ENCODE data around the gene ARHGEF10L. TPM values are rescaled to one million over a fixed set of nuclear protein-coding genes. Genes with fewer than 3 reads are reported as not detected.

Gene ARHGEF10L
- total RNA-seq, 2 experiments from 2014 or later: not detected

GRCh38 chr1:17610085-17610484 is 70.6 kb downstream of the ARHGEF10L start:
- no peaks in the 10 kb centered on the region for H3K27me3 Mint-ChIP-seq
- no peak overlapping the region for H3K4me3 Mint-ChIP-seq
- ChIA-PET POLR2A (no interaction called here), CTCF (interaction anchor here (1.5 kb wide), 1 partner anchor 116 kb away, joined by 4 read pairs; no protein-coding TSS in a partner anchor)
- H3K4me1 Mint-ChIP-seq (ENCODE audit: low read depth): no peaks in the 10 kb centered on the region
- no peaks in the 10 kb centered on the region for H3K36me3 Mint-ChIP-seq (ENCODE audit: low read depth)
- TF ChIP-seq, protein P1, sequence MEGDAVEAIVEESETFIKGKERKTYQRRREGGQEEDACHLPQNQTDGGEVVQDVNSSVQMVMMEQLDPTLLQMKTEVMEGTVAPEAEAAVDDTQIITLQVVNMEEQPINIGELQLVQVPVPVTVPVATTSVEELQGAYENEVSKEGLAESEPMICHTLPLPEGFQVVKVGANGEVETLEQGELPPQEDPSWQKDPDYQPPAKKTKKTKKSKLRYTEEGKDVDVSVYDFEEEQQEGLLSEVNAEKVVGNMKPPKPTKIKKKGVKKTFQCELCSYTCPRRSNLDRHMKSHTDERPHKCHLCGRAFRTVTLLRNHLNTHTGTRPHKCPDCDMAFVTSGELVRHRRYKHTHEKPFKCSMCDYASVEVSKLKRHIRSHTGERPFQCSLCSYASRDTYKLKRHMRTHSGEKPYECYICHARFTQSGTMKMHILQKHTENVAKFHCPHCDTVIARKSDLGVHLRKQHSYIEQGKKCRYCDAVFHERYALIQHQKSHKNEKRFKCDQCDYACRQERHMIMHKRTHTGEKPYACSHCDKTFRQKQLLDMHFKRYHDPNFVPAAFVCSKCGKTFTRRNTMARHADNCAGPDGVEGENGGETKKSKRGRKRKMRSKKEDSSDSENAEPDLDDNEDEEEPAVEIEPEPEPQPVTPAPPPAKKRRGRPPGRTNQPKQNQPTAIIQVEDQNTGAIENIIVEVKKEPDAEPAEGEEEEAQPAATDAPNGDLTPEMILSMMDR (IDR thresholded peaks at IDR 0.05): no peak
- ATAC-seq: no peak
- H3K9me3 Mint-ChIP-seq: no peaks in the 10 kb centered on the region
- DNase-seq: no peak
- no peak overlapping the region for H3K27ac Mint-ChIP-seq
- intact Hi-C loops (cut with micrococcal nuclease): no loop called here

GRCh38 chr1:17610713-17611112 is 71.2 kb downstream of the ARHGEF10L start:
- POLR2A ChIA-PET: no interaction called here
- Mint-ChIP-seq H3K27ac (no peak overlapping the region), H3K36me3 (ENCODE audit: low read depth) (no peaks in the 10 kb centered on the region)

DNA sequence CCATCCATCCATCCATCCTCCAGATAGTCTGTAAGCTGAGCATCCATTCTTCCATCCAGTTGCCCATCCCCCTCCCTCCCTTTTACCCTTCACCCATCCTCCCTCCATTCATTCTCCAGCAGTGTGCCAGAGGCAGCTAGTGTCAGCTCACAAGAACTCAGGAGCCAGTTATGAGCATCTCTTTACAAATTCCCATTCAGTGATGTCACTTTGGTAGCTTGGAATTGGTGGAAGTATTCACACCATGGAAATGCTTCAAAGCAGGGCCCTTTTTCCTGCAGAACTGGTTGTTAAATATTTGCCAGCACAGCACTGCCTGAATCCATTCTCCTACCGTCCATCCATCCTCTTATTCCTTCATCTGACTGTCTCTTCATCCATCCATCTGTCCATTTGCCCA is 72.5 kb downstream of the ARHGEF10L start:
- DNase-seq (no peak), ATAC-seq (no peak)
- no peak overlapping the region for H3K4me3 Mint-ChIP-seq
- TF ChIP-seq, protein P1 (IDR thresholded peaks at IDR 0.05): no peak
- ChIA-PET CTCF (interaction anchor here (1.0 to 3.5 kb wide), 2 partner anchors 109 to 117 kb away, joined by 3 to 11 read pairs; no protein-coding TSS in a partner anchor), POLR2A (no interaction called here)
- no peaks in the 10 kb centered on the region for H3K36me3 Mint-ChIP-seq (ENCODE audit: low read depth)
- intact Hi-C loops (cut with micrococcal nuclease): no loop called here
- no peaks in the 10 kb centered on the region for H3K4me1 Mint-ChIP-seq (ENCODE audit: low read depth)
- no peaks in the 10 kb centered on the region for H3K27me3 Mint-ChIP-seq
- no peak overlapping the region for H3K27ac Mint-ChIP-seq
- H3K9me3 Mint-ChIP-seq: no peaks in the 10 kb centered on the region

More at GRCh38 chr1:17610713-17611112, 71.2 kb downstream of the ARHGEF10L start:
- TF ChIP-seq, protein P1 (IDR thresholded peaks at IDR 0.05): no peak
- ATAC-seq: no peak
- CTCF ChIA-PET: interaction anchor here (1.5 to 3.5 kb wide), 2 partner anchors 108 to 116 kb away, joined by 4 to 11 read pairs; no protein-coding TSS in a partner anchor
- intact Hi-C loops (cut with micrococcal nuclease): no loop called here
- H3K4me3 Mint-ChIP-seq: no peak overlapping the region
- DNase-seq: no peak
- H3K9me3 Mint-ChIP-seq: no peaks in the 10 kb centered on the region
- no peaks in the 10 kb centered on the region for H3K4me1 Mint-ChIP-seq (ENCODE audit: low read depth)
- no peaks in the 10 kb centered on the region for H3K27me3 Mint-ChIP-seq

- no peak overlapping the region for H3K4me3 Mint-ChIP-seq
- TF ChIP-seq, protein P1 (IDR thresholded peaks at IDR 0.05): no peak
- CTCF ChIA-PET: interaction anchor here (3.5 kb wide), 1 partner anchor 110 kb away, joined by 11 read pairs; no protein-coding TSS in a partner anchor
- H3K36me3 Mint-ChIP-seq (ENCODE audit: low read depth): no peaks in the 10 kb centered on the region
- POLR2A ChIA-PET: interaction anchor here (0.7 kb wide), 1 partner anchor 76 kb away, joined by 3 read pairs; no protein-coding TSS in a partner anchor
- H3K9me3 Mint-ChIP-seq: no peaks in the 10 kb centered on the region
- no peak overlapping the region for H3K27ac Mint-ChIP-seq
- no peak for ATAC-seq
- no peak for DNase-seq
- intact Hi-C loops (cut with micrococcal nuclease): no loop called here
- no peaks in the 10 kb centered on the region for H3K4me1 Mint-ChIP-seq (ENCODE audit: low read depth)
- H3K27me3 Mint-ChIP-seq: no peaks in the 10 kb centered on the region
These were observed 73.3 kb downstream of the ARHGEF10L start for GRCh38 chr1:17612831-17613230.

GRCh38 chr1:17614586-17614985 is 75.1 kb downstream of the ARHGEF10L start:
- intact Hi-C loops (cut with micrococcal nuclease): no loop called here
- Mint-ChIP-seq H3K36me3 (ENCODE audit: low read depth) (no peaks in the 10 kb centered on the region), H3K27me3 (peaks cover 4% of the 10 kb centered on the region), H3K4me1 (ENCODE audit: low read depth) (no peaks in the 10 kb centered on the region), H3K9me3 (no peaks in the 10 kb centered on the region), H3K4me3 (no peak overlapping the region), H3K27ac (no peak overlapping the region)
- DNase-seq (no peak), ATAC-seq (no peak)
- ChIA-PET POLR2A (no interaction called here), CTCF (no interaction called here)
- TF ChIP-seq, protein P1 (IDR thresholded peaks at IDR 0.05): no peak

Measured in activated CD8-positive, alpha-beta T cell treated with anti-CD3 and anti-CD28 coated beads for 36 hours (primary cell).